OCI-LY3 (cell line): ENCODE measurements around the gene IQCE.

Source experiments
- EZH2phosphoT487 ChIP-seq: fragments of 200-600 bp; shearing (Covaris generic); IDR thresholded peaks from 2 replicates; pipeline ENCODE4 v1.6.1; 2018; ENCODE audit warnings: antibody characterized with exemption, mixed run types, low read depth
- TF ChIP-seq, protein P1 (sequence below): fragments of 200-600, 300-600 bp; sonication (generic); IDR thresholded peaks from 2 replicates; pipeline ENCODE4 v1.5.1; 2014; ENCODE audit warnings: antibody characterized with exemption, low read length, low read depth

DNA sequence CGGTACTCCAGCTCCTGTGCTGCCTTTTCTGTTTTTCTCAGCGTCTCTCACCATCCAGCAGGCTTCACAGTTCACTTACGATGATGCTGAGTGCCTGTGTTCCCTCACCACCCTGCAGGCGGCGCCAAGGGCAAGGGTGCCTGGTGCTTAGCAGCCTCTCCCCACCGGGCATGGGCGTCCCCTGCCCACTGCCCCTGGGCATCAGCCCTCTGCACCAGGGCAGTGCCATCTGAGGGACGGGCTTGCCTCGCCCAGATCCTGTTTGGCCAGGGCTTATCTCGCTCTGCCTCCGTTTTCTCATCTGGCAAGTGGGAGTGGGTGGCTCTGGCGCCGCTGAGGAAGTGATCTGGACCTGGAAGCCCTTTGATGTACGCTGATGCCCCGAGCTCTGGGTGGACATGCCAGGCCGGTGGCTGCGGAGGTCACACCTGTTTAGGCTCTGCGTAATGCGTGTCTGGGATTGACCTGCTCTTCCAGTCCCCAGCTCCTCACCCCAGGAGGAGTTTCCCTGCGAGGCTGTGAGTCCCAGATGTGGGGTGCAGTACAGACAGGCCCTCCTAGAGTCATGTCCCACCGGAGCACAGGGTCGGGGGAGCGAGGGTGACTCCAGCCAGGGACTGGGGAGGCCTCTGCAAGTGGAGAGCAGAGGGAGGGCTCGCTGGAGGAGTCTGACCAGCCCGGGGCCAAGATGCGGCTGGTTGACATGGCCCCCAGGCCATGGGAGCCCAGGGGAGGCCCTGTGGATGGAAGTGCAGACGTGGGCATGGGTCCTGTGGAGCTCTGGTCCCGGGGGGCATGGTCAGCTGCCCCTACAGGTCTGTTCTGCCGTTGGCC is 84.8 kb downstream of the IQCE start:
- TF ChIP-seq, protein P1, sequence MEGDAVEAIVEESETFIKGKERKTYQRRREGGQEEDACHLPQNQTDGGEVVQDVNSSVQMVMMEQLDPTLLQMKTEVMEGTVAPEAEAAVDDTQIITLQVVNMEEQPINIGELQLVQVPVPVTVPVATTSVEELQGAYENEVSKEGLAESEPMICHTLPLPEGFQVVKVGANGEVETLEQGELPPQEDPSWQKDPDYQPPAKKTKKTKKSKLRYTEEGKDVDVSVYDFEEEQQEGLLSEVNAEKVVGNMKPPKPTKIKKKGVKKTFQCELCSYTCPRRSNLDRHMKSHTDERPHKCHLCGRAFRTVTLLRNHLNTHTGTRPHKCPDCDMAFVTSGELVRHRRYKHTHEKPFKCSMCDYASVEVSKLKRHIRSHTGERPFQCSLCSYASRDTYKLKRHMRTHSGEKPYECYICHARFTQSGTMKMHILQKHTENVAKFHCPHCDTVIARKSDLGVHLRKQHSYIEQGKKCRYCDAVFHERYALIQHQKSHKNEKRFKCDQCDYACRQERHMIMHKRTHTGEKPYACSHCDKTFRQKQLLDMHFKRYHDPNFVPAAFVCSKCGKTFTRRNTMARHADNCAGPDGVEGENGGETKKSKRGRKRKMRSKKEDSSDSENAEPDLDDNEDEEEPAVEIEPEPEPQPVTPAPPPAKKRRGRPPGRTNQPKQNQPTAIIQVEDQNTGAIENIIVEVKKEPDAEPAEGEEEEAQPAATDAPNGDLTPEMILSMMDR, result peak; percentile 22; the same call in 1 of the 2 replicates
- TF ChIP-seq EZH2phosphoT487, result no peak
